Osteoblast (primary cell): ENCODE results near the gene MARCHF3. TPM values are rescaled to one million over a fixed set of nuclear protein-coding genes. Genes with fewer than 3 reads are reported as not detected.

Experiments used
- DNase-seq: peaks from one replicate; pipeline ENCODE4 v3.0.0; 2011; ENCODE audit warnings: low spot score, mixed read lengths; ENCODE audit not compliant: insufficient read length; ENCODE audit errors: missing footprints
- H2AFZ ChIP-seq: 2 replicates; pipeline ENCODE4 v1.6.0; 2011; ENCODE audit warnings: mild to moderate bottlenecking, low read length
- H3K27ac ChIP-seq: 2 replicates; pipeline ENCODE4 v1.5.1; 2011; ENCODE audit warnings: mild to moderate bottlenecking, low read depth, low read length, moderate library complexity
- H3K27me3 ChIP-seq: 2 replicates; pipeline ENCODE4 v1.6.0; 2012; ENCODE audit warnings: mild to moderate bottlenecking, control low read depth, inconsistent platforms, low read length, moderate library complexity; ENCODE audit not compliant: insufficient read depth
- H3K36me3 ChIP-seq: 2 replicates; pipeline ENCODE4 v1.5.1; 2011; ENCODE audit warnings: mild to moderate bottlenecking, low read length, control low read depth, moderate library complexity; ENCODE audit not compliant: insufficient read depth
- H3K4me1 ChIP-seq: 2 replicates; pipeline ENCODE4 v1.5.1; 2011; ENCODE audit warnings: mild to moderate bottlenecking, low read length, control low read depth, moderate library complexity; ENCODE audit not compliant: insufficient read depth
- H3K4me2 ChIP-seq: 2 replicates; pipeline ENCODE4 v1.6.0; 2011; ENCODE audit warnings: mild to moderate bottlenecking, low read length; ENCODE audit not compliant: insufficient read depth
- H3K4me3 ChIP-seq: fragments of 200-600 bp; sonication (generic); 3 replicates; pipeline ENCODE4 v1.5.1; 2012; ENCODE audit warnings: mild to moderate bottlenecking, low read length, inconsistent platforms; ENCODE audit not compliant: insufficient read depth
- H3K79me2 ChIP-seq: 2 replicates; pipeline ENCODE4 v1.6.0; 2012; ENCODE audit warnings: mild to moderate bottlenecking, low read length, control low read depth, inconsistent platforms; ENCODE audit not compliant: insufficient read depth
- H3K9me3 ChIP-seq: 2 replicates; pipeline ENCODE4 v1.5.1; 2011; ENCODE audit warnings: low read depth, low read length, control low read depth
- H4K20me1 ChIP-seq: 2 replicates; pipeline ENCODE4 v1.6.0; 2012; ENCODE audit warnings: mild to moderate bottlenecking, low read length, control low read depth; ENCODE audit not compliant: insufficient read depth
- CTCF ChIP-seq: IDR thresholded peaks from 2 replicates; pipeline ENCODE4 v1.5.1; 2011; ENCODE audit warnings: mild to moderate bottlenecking, low read depth, low read length, moderate library complexity; ENCODE audit errors: extremely low read depth
- total RNA-seq: library from RNA; depleted of rRNA; stranded (reverse); fragments of >200 nt; gene quantifications from 2 replicates; pipeline ENCODE4 v1.2.3, GENCODE V29; 2012

Gene MARCHF3
- total RNA-seq, 1 donor = 2.2 TPM

- no peak for TF ChIP-seq CTCF
- no peak overlapping the region for H3K27ac ChIP-seq
- no peaks in the 10 kb centered on the region for H3K9me3 ChIP-seq
- no peaks in the 10 kb centered on the region for H3K27me3 ChIP-seq
- H3K4me1 ChIP-seq = no peaks in the 10 kb centered on the region
- H3K4me2 ChIP-seq = no peak overlapping the region
- no peak for DNase-seq
- no peaks in the 10 kb centered on the region for H4K20me1 ChIP-seq
- H3K79me2 ChIP-seq = no peaks in the 10 kb centered on the region
- H3K36me3 ChIP-seq = no peaks in the 10 kb centered on the region
- no peak overlapping the region for H3K4me3 ChIP-seq
- H2AFZ ChIP-seq = no peak overlapping the region
Measured at GRCh38 chr5:126924331-126925033, 105.9 kb downstream of the MARCHF3 start.

- Histone ChIP-seq H3K4me3 (no peak overlapping the region), H3K4me1 (peaks cover 8% of the 10 kb centered on the region), H3K79me2 (no peaks in the 10 kb centered on the region), H2AFZ (no peak overlapping the region), H3K27me3 (no peaks in the 10 kb centered on the region), H3K36me3 (no peaks in the 10 kb centered on the region), H3K9me3 (no peaks in the 10 kb centered on the region), H3K27ac (no peak overlapping the region), H4K20me1 (peaks cover 4% of the 10 kb centered on the region), H3K4me2 (no peak overlapping the region)
- no peak for TF ChIP-seq CTCF
- DNase-seq = no peak
Measured at GRCh38 chr5:126921241-126922091, 108.9 kb downstream of the MARCHF3 start.

- peaks cover 8% of the 10 kb centered on the region for H3K4me1 ChIP-seq
- H3K79me2 ChIP-seq = no peaks in the 10 kb centered on the region
- TF ChIP-seq CTCF = no peak
- no peaks in the 10 kb centered on the region for H3K36me3 ChIP-seq
- peaks cover 4% of the 10 kb centered on the region for H4K20me1 ChIP-seq
- no peak overlapping the region for H3K27ac ChIP-seq
- no peak for DNase-seq
- no peak overlapping the region for H3K4me3 ChIP-seq
- H3K9me3 ChIP-seq = no peaks in the 10 kb centered on the region
- H3K4me2 ChIP-seq = no peak overlapping the region
- H3K27me3 ChIP-seq = no peaks in the 10 kb centered on the region
- H2AFZ ChIP-seq = no peak overlapping the region
Measured at GRCh38 chr5:126920291-126920690, 110.1 kb downstream of the MARCHF3 start.

- Histone ChIP-seq H3K27me3 (no peaks in the 10 kb centered on the region), H2AFZ (no peak overlapping the region), H3K4me2 (no peak overlapping the region), H3K36me3 (no peaks in the 10 kb centered on the region), H3K4me3 (no peak overlapping the region), H4K20me1 (peaks cover 4% of the 10 kb centered on the region), H3K27ac (no peak overlapping the region), H3K4me1 (peaks cover 8% of the 10 kb centered on the region), H3K79me2 (no peaks in the 10 kb centered on the region), H3K9me3 (no peaks in the 10 kb centered on the region)
- no peak for DNase-seq
- TF ChIP-seq CTCF = no peak
Measured at GRCh38 chr5:126919566-126919965, 110.8 kb downstream of the MARCHF3 start.
